Kidney capillary endothelial cell (primary cell): Measurements from ENCODE around the gene MYO3B.
"Not testable (repeated sequence)": the region's sequence is repeated elsewhere in the genome, so short reads cannot be mapped to it uniquely, and the experiment has no call there.

ENCODE experiments used
- DNase-seq: peaks from one replicate; pipeline ENCODE4 v3.0.0-alpha.2; 2018; ENCODE audit warnings: low spot score

MYO3B gene

DNA sequence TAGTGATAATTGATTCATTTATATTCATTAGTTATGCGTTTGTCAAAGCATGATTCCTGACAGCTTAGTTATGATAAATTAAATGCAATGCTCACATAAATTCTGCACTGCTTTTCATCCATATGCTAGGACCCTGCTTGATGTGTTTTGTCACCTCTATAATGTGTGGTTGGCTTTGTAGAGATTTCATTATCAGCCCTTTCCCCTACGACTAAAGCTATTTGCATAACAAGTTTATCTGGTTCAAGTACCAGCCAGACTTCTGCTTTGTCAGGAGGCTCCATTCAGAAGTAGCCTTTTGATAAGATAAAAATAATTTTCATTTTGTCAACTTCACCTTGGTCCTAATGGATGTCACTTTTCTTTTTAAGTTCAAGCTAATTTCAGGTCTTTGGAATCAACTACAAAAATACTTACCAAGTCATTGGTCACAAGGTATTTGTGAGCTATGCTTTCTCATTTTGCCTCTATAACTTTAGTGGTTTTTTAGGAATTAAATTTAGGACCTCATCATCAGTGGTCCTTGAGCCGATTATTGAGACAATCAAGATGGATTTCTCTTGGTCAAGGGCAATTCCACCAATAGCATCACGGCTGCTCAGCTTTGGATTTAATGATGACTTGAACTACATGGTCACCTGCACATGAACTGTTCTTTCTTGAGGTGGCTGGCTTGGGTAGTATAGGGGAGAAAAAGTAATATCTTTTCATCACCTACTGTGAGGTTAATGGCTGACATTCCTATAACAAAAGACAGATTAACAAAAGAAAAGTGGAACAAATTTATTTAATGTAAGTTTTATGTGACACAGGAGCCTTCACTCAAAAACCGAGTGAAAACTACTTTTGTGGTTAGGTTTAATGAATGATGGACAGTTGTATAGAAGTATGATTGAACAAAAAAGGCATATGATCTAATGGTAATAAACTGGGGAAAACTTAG lies 162.1 kb downstream of the MYO3B start:
- no peak for DNase-seq

DNA sequence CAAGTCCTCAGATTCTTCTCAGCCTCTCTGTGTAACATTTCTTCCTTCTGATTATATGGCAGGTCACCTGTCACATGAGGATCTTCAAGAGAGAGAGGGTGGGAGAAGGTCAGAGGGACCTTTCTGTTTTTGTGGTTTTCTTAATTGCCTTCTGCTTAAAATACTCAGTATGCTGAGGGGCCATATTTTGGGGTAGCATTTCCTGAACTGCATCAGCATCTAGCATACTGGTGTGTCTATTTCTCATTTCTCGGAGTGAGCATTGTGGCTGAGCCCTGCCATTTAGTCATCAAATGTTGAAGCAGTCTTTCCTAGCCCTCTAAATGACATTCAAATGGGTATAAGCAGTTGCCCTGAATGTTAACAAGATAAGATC lies 162.7 kb downstream of the MYO3B start:
- no peak for DNase-seq

DNA sequence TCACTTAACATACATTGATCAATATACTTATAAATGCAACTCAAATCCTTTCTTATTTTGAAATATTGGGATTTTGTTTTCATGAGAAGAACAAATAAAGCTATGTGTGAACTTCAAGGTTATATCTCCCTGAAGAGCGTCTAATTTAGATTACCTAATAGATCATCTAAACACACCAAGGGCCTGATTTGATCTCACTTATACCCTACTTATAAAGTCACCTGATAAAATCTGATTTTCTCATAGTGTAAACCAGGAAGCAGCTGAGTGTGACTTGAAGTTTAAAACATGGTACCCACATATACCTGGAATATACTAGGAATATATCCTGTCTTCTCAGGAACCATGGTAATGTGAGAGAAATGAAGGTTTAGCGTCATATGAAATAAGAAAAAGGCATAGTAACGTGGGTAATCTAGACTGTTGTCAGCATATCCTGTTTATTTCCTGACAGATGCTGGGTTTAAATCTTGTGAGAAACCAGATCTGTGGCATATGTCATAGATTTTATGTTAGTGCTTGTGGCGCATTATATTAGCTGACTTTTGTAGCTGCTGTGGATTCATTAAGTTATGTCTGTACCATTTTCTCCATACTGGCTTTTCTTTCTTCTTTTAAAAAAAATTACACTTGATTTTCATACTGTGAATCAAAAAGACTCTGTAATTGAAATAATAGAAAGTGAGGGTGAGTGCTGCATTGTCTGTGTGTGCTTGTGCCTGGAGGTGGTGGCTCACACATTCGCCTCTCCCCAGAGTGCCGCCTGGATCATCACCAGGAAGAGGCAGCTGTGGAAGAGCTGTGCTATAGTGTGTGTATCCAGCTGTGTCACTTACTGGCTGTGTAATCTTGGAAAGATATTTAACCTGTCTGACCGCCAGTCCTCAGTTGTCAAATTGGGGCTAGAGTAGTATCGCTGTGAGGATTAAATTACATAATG lies 164.0 kb downstream of the MYO3B start:
- no peak for DNase-seq

DNA sequence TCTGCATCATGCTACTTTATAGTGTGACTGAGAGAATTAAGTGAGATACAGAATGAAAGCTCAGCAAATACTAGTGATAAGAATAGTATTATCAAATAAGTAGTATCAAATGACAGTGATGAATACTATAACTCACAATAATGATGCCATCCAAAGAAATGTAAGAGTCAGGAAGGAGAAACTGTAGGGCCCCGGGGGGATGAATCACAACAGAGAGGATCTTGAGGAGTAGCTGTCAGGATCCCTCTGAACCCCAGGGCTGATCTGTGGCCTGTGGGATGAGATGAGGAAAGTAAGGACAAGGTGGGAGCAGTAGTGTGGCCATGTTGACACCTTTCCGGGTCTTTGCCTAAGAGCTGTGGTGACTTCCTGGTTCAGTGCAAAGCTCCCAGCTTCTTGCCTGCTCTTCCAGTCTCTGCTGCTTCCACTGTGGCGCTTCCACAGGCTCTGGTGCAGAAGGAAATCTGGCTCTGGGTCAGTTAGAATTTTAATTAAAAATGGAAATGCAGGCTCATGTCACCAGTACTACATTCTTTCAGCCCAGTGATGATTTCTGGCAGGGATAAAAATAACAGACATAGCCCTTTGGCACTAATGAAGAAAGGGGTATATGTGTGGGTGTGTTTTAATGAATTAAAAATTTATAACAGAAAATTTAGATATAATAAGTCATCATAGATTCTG lies 166.9 kb downstream of the MYO3B start:
- no peak for DNase-seq

DNA sequence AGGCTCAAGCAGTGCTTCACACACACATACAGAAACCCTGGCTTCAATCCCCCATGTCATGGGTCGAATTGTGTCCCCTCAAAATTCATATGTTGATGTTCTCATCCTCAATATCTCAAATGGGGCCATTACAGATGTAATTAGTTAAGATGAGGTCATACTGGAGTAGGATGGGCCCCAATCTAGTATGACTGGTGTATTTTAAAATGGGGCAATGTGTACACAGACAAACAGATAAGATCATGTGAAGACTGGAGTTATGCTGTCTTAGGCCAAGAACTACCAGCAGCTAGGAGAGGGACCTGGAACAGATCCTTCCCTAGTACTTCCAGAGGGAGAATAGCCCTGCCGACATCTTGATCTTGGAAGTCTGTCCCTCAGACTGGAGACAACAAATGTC lies 167.7 kb downstream of the MYO3B start:
- no peak for DNase-seq

DNA sequence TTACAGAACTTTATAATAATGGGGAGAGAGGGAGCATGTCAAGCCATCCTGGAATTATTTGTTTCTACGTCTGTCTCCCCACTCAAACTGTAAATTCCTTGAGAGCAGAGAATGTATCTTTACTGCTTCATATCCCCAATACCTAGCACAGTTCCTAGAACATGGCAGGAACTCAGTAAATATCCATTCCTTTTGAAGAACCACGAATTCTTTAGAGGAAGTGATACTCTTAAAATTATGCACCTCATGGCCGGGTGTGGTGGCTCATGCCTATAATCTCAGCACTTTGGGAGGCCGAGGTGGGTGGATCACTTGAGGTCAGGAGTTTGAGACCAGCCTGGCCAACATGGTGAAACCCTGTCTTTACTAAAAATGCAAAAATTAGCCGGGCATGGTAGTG lies 171.3 kb downstream of the MYO3B start:
- DNase-seq: not testable (repeated sequence)

DNA sequence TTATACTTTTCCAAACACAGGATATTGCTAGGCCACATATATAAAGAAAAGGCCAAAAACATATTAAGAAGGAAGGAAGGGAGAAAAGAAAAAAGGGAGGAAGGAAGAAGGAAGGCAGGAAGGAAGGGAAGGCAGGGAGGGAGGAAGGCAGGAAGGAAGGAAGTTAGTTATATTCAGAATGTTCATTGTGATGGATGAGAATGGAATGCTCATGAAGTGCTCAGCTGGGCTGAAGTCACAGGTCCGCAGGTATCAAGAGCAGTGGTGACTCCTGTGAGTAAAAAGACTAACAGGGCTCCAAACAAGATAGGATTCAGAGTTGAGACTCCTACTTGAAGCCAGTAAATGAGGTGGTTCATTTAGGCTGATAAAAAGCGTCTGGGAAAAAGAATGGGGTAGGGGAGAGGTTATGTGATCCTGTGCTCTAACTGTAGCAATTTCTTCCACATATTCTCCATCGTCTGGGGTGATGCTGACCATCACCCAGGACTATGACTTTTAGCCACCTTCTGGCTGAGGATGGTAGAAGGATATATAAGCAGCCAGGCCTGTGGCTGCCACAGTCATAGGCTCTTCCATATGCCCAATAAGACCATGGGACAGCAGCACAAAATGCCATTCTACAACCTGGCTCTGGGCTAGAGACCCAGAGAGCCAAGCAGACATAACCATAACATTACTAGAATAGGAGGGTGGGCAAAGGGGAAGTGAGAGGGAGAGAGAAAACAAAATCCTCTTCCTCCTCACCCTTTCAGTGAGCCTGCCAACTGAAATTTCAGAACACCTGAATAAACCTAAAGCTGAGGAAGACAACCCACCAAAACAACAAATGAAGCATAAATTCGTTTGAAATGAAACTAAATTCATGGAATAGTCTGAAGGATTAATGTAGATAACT lies 173.2 kb downstream of the MYO3B start:
- DNase-seq: no peak

DNA sequence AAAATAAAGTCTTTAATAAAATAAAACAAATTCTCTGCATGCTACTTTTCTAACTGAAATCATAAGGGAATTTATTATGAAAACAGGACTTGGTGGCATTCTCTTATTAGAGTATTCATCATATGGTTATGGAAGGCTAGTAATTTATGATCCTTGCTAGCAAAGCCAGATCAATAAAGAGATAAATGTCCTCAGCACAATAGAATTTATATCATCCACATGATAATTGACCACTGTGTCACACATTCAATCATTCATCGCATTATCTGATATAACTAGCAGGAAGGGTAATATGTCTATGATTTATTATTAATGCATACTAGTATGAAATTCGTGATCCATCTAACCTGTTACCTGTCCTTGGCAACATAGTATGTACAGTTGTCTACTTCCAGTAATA lies 175.8 kb downstream of the MYO3B start:
- DNase-seq: no peak

DNA sequence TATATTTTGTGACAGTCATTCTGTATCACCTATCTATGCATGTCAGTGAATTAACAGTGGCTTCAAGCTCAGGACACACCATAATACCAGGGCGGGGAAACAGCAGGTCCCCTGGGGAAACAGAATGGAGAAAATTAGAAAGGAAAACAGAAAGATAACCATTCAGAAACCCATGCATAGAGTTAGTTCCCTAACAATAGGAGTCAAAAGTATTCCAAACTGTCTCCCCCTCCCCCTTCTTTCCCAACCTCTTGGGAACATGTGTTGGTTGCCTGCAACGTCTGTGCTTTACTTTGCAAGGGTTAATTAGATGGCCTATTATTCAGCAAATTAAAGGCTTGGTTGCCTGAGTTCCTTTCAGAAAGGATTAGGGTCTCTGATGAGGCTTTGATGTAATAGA lies 176.4 kb downstream of the MYO3B start:
- DNase-seq: no peak

DNA sequence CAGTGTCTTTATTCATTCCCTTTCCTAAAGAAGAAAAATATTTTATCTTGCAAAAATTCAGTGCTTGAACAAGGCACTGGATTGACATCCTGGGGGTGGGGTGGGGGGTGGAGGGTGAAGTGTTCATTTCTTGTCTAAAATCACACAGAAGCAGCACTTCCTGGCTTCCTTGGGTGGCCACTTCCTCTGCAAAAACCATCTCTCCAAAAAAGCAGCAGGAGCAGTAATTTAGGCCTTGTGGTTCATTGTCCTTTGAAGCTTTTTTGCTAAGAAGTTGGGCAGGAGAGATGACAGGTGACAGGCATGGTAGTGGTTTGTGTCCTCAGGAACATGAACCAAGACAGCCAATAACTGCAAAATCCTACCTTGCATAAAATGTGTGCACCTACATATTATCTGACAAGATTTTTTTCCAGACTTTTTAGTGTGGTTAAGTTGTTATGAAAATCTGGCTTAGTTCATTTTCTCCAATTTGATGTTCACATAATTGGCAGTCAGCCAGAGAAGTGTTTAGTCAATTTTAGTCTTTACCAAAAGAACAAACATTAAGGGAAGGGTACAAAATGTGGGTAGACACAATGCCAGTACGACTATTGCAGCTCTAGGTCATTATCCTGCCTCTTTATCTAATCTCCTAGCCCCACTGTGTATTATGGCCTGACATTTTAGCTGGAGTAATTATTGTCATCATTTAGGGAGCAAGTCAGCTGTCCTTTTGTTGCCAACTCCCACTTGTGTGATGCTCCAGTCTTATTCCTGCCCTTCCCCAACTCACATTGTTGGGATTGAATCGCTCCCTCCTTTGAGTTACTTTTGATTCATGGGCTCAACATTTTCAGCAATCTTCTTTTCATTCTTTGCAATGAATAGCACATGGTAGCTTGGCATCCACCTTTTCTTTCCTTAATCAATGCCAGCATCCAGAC lies 177.2 kb downstream of the MYO3B start:
- DNase-seq: no peak

DNA sequence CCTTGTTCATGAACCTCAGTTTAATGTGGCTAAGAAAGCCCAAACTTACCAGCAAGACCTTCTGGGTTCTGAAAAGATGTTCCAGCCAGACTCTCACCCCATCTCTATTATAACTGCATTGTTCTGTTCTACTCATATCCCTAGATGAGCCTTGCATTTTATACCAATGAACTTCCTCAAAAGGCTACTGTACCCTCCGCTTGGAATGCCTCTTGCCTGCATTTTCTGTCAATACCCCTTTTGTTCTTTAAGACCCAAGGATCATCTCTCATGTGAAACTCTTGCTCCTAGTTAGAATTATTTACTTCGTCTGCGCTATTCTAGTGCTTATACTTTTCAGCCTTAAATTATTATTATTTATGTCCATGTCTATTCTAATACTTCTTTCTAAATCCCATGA lies 181.5 kb downstream of the MYO3B start:
- no peak for DNase-seq

DNA sequence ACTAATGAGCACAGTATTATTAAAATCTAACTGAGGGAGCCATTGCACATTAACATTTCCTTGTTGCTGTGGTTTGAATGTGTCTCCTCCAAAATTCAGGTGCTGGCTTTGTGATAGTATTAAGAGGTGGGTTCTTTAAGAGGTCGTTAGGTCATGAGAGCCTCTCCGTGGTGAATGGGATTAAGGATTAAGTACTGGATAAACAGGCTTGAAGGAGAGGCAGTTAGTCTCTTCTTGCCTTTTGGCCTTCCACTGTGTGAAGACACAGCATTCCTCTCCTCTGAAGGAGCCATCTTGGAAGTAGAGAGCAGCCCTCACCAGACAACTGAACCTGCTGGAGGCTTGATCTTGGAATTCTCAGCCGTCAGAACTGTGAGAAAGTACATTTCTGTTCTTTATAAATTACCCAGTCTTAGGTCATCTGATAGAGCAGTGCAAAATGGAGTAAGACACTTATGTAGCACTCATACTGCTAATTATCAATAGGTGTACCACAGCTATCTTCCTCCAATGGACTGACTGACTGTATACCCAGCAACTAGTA lies 182.7 kb downstream of the MYO3B start:
- no peak for DNase-seq

DNA sequence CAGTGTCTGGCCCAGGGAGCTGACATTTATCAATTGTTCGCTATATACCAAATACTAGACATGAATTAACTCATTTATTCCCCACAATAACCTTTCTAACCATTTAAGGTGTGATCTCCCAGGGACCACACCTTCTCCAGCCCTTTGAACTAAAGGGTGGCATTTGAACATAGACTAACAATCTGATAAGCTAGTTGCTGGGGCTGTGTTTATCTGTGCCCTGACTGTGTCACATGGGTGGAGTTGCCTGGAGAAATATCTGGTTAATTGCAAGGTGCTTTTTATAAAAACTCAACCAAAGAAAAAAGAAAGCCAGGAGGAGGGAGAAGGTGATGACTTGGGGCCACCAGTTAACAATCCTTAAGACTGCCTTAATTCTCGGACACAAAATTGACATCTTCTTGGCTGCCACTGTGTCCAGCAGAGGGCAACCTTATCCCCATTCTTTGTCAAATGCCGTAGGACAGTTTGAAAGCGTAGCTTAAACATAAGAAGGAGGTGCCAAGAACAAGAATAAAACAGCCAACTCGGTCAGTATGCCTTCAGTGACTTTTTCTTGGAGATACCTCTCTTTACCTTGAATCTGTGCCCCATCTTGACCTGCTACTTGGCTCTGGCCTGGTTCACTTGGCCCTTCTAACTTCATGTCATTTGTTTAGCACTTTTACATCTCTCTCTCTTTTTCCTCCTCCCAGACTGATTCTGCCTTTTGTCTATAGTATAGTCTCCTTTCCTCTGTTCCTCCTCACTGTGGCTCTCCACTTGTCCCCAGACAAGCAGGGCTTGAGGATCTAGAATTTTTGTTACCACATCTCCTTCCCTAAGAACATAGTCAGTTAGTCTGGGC lies 183.4 kb downstream of the MYO3B start:
- peak; percentile 39 for DNase-seq

DNA sequence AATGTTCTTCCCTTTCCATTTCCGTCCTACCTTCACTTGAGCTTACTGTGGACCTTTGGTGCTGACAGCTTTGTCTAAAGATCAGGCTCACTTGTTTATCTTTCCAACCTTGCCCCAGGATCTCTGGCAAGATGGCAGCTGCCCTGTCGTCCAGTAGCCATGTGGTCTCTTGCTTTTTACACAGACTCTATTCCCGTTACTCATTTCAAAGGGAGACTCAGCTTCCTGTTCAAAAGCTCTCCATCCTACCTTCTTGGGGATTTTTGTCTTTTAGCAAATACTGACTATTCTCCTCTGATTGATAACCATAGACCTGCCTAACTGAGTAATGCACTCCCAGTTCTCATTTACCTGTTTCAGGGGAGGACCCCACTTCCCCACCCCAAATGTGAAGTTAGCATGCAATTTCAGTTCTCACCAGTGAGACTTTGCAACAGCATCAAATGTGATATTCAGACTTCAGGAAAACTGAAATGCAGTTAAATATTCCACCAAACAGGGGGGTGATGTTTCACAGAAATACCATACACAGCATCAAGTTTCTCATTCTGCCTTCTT lies 184.4 kb downstream of the MYO3B start:
- no peak for DNase-seq

DNA sequence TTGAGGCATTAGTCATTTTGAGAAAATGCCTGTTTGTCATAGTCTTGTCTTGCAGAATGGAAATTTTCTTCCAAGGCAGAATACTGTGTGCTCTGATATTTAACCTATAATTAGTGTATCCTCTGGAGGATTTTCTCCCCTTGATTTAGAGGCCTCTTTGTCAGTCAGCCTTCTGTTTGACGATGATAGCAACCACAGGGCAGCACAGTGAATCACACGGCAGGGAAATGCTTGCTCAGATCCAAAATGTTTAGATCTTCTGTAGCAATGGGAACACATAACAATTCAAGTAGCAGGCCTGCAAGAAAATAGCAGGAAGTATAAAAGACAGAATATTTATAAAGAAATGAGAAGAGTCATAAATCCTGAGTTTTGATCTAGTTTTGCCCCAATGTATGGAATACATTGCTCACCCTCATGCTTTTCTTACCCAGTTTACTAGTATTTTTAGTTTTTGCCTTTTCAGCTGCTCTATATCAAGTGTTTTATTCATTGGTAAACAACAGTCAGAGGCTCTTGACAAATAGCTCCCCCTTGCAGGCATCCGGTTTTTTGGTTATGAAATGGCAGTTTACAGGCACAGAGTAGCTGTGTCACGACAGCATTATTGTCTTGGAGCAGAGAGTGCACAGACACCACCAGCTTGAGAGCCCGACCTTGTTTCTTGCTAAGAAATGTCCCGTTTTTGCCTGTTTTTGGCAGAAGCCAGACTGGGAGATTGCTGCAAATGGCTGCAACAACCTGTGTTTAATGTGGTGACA lies 185.1 kb downstream of the MYO3B start:
- no peak for DNase-seq

DNA sequence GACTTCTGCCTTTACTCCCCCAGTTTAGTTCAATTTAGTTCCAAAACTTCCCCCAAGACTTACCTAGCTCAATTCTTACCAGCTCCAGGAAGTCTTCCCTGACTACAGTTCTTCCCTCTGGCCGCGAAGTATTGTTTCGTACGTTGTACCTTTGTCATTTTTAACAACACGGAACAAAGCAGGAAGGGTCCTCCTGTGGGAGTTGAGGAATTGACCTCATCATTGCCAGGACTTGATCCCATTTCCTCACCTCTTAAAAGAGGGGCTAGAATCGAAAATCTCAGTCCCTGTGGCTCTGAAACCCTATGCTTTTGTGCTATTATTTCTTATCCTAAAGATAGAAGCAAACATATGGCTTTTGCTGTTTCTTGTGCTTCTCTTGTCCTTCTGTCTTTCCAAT lies 187.1 kb downstream of the MYO3B start:
- no peak for DNase-seq

DNA sequence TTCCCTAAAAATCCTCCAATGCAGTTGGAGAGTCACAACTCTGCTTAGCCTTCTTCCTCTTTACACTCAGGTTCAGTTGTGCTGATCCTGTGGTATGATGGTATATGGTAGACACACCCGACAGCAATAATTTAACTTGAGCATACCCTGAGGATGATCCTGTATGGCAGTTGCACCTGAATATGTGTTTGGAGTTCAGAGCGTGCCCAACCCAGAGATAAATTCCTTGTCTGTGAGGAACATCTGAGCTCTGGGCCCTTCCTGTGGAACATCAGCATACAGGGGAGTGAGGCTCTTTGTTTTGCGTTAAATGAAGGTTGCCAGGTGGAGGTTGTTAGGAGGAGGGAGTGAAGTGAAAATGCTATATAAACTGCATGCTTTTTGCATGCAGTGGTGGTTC lies 187.7 kb downstream of the MYO3B start:
- DNase-seq: no peak

DNA sequence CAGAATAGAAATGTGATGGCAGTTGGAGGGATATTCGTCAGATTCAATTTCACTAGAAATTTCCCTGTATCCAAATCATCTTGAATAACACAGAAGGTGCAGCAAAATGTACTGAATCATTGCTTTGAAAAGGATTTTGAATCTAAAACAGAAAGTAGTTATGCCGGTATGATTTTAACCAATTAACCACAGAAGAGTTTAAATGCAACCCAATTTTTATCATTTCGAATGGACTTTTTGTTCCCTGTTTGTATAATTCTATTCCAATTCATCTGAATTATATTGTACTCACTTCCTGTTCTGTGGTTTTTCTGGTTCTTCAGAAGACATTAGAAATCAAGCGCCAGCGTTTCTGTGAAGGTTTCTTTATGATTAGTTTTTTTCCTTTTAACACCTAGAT lies 190.4 kb downstream of the MYO3B start:
- no peak for DNase-seq
